ENCODE data around the gene CNPY3. TPM values are rescaled to one million over a fixed set of nuclear protein-coding genes. Genes with fewer than 3 reads are reported as not detected.

Gene CNPY3
- total RNA-seq, 1 donor from 2014 or later, result 36.8 TPM

- Mint-ChIP-seq H3K27me3 (ENCODE audit: unreplicated experiment) (peaks cover 2% of the 10 kb centered on the region), H3K27ac (ENCODE audit: unreplicated experiment) (no peak overlapping the region), H3K4me3 (ENCODE audit: unreplicated experiment) (no peak overlapping the region), H3K9me3 (ENCODE audit: unreplicated experiment) (no peaks in the 10 kb centered on the region), H3K4me1 (ENCODE audit: low read depth, unreplicated experiment) (peaks cover 2% of the 10 kb centered on the region), H3K36me3 (ENCODE audit: unreplicated experiment) (no peaks in the 10 kb centered on the region)
- TF ChIP-seq, protein P1, sequence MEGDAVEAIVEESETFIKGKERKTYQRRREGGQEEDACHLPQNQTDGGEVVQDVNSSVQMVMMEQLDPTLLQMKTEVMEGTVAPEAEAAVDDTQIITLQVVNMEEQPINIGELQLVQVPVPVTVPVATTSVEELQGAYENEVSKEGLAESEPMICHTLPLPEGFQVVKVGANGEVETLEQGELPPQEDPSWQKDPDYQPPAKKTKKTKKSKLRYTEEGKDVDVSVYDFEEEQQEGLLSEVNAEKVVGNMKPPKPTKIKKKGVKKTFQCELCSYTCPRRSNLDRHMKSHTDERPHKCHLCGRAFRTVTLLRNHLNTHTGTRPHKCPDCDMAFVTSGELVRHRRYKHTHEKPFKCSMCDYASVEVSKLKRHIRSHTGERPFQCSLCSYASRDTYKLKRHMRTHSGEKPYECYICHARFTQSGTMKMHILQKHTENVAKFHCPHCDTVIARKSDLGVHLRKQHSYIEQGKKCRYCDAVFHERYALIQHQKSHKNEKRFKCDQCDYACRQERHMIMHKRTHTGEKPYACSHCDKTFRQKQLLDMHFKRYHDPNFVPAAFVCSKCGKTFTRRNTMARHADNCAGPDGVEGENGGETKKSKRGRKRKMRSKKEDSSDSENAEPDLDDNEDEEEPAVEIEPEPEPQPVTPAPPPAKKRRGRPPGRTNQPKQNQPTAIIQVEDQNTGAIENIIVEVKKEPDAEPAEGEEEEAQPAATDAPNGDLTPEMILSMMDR (IDR thresholded peaks at IDR 0.05; ENCODE audit: partially characterized antibody, unreplicated experiment), result no peak
- no peak for DNase-seq
Observed at GRCh38 chr6:42971746-42972327, 42.6 kb downstream of the CNPY3 start.

GRCh38 chr6:42973926-42974325 lies 44.6 kb downstream of the CNPY3 start:
- Mint-ChIP-seq H3K36me3 (ENCODE audit: unreplicated experiment) (no peaks in the 10 kb centered on the region), H3K27ac (ENCODE audit: unreplicated experiment) (no peak overlapping the region), H3K4me3 (ENCODE audit: unreplicated experiment) (no peak overlapping the region), H3K4me1 (ENCODE audit: low read depth, unreplicated experiment) (peaks cover 3% of the 10 kb centered on the region), H3K27me3 (ENCODE audit: unreplicated experiment) (peaks cover 2% of the 10 kb centered on the region), H3K9me3 (ENCODE audit: unreplicated experiment) (no peaks in the 10 kb centered on the region)
- no peak for DNase-seq
- TF ChIP-seq, protein P1 (IDR thresholded peaks at IDR 0.05; ENCODE audit: partially characterized antibody, unreplicated experiment), result no peak

GRCh38 chr6:42974919-42975505 lies 45.7 kb downstream of the CNPY3 start:
- TF ChIP-seq, protein P1 (IDR thresholded peaks at IDR 0.05; ENCODE audit: partially characterized antibody, unreplicated experiment), result no peak
- peaks cover 4% of the 10 kb centered on the region for H3K9me3 Mint-ChIP-seq (ENCODE audit: unreplicated experiment)
- DNase-seq, result no peak
- H3K27me3 Mint-ChIP-seq (ENCODE audit: unreplicated experiment), result peaks cover 4% of the 10 kb centered on the region
- H3K27ac Mint-ChIP-seq (ENCODE audit: unreplicated experiment), result no peak overlapping the region
- H3K36me3 Mint-ChIP-seq (ENCODE audit: unreplicated experiment), result no peaks in the 10 kb centered on the region
- H3K4me3 Mint-ChIP-seq (ENCODE audit: unreplicated experiment), result no peak overlapping the region
- peaks cover 9% of the 10 kb centered on the region for H3K4me1 Mint-ChIP-seq (ENCODE audit: low read depth, unreplicated experiment)

GRCh38 chr6:42978487-42978838 lies 49.2 kb downstream of the CNPY3 start:
- Mint-ChIP-seq H3K36me3 (ENCODE audit: unreplicated experiment) (no peaks in the 10 kb centered on the region), H3K9me3 (ENCODE audit: unreplicated experiment) (peaks cover 4% of the 10 kb centered on the region), H3K27me3 (ENCODE audit: unreplicated experiment) (peaks cover 5% of the 10 kb centered on the region), H3K27ac (ENCODE audit: unreplicated experiment) (no peak overlapping the region), H3K4me1 (ENCODE audit: low read depth, unreplicated experiment) (peaks cover 9% of the 10 kb centered on the region), H3K4me3 (ENCODE audit: unreplicated experiment) (peak overlapping the region; percentile 90)
- TF ChIP-seq, protein P1 (IDR thresholded peaks at IDR 0.05; ENCODE audit: partially characterized antibody, unreplicated experiment), result no peak
- DNase-seq, result peak; percentile 47

DNA sequence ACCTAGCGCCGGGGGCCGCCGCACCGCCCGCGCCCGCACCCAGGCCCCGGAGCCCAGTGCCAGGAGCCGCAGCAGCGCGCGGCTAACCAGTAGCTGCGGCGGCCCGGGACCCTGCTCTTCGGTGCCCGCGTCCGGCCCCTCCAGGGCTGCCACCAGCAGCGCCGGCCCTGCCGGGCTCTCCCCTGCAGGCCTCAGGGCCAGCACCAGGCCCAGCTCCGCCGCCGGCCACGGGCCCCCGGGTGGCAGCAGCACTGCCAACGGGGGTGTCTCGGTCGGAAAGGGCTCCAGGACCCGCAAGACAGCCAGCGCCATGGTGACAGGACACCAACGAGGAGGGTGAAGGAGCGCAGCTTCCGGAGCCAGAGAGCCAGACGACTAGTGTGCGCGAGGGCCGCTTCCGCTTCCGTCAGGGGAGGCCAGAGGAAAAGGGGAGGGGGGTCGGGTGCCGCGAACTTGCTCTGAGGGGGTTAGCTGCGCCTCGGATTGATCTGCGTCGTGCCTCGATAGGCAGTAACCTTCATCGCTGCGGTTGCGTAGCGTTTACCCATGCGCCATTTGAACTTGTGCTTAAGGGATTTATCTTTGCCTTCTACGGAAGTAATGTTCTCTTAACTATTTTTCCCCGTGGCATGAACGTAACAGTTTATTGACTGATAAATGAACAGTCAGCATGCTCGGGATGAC lies 49.7 kb downstream of the CNPY3 start, which contains the start of gene PEX6:
Gene PEX6, minus strand, starts transcription at position 343 of the 684 bp plus-strand sequence. Its CDS starts 31 bp downstream, at position 312.
- peaks cover 10% of the 10 kb centered on the region for H3K4me1 Mint-ChIP-seq (ENCODE audit: low read depth, unreplicated experiment)
- no peaks in the 10 kb centered on the region for H3K36me3 Mint-ChIP-seq (ENCODE audit: unreplicated experiment)
- H3K27me3 Mint-ChIP-seq (ENCODE audit: unreplicated experiment), result peaks cover 5% of the 10 kb centered on the region
- H3K4me3 Mint-ChIP-seq (ENCODE audit: unreplicated experiment), result peak within 1 kb of the TSS; percentile 96
- peak within 1 kb of the TSS; percentile 85 for H3K27ac Mint-ChIP-seq (ENCODE audit: unreplicated experiment)
- DNase-seq, result peak; percentile 94
- TF ChIP-seq, protein P1 (IDR thresholded peaks at IDR 0.05; ENCODE audit: partially characterized antibody, unreplicated experiment), result no peak
- H3K9me3 Mint-ChIP-seq (ENCODE audit: unreplicated experiment), result peaks cover 4% of the 10 kb centered on the region
